ENCODE results near the gene PEAR1. TPM values are rescaled to one million over a fixed set of nuclear protein-coding genes. Genes with fewer than 3 reads are reported as not detected.
A peak's percentile ranks its signal among the peaks of the same experiment; 100 is the strongest.

PEAR1 gene
- total RNA-seq, 3 donors from 2014 or later, result 4.0 to 15.1 (median 6.2) TPM

- H3K27ac ChIP-seq, result no peak overlapping the region
- peak overlapping the region in 2 of 3 donors; percentile 32 to 60 for H3K4me3 ChIP-seq
- peak; percentile 33 to 71 for DNase-seq (ENCODE audit: low spot score in 2 of 2)
- H3K36me3 ChIP-seq, result no peaks in the 10 kb centered on the region
- TF ChIP-seq POLR2A (IDR thresholded peaks at IDR 0.05), result no peak
- TF ChIP-seq, protein P1, sequence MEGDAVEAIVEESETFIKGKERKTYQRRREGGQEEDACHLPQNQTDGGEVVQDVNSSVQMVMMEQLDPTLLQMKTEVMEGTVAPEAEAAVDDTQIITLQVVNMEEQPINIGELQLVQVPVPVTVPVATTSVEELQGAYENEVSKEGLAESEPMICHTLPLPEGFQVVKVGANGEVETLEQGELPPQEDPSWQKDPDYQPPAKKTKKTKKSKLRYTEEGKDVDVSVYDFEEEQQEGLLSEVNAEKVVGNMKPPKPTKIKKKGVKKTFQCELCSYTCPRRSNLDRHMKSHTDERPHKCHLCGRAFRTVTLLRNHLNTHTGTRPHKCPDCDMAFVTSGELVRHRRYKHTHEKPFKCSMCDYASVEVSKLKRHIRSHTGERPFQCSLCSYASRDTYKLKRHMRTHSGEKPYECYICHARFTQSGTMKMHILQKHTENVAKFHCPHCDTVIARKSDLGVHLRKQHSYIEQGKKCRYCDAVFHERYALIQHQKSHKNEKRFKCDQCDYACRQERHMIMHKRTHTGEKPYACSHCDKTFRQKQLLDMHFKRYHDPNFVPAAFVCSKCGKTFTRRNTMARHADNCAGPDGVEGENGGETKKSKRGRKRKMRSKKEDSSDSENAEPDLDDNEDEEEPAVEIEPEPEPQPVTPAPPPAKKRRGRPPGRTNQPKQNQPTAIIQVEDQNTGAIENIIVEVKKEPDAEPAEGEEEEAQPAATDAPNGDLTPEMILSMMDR (IDR thresholded peaks at IDR 0.05), result peak in 2 of 3 donors; percentile 52 to 65
- H3K27me3 ChIP-seq, result peaks cover 4 to 44% of the 10 kb centered on the region in 2 donors
- intact Hi-C loops (cut with DNase I; ENCODE audit: low total_unique reads), result loop anchor here (5.0 kb wide), 1 partner anchor 425 kb away; no protein-coding TSS in a partner anchor
- no peaks in the 10 kb centered on the region for H3K9me3 ChIP-seq
- H3K4me1 ChIP-seq, result peaks cover 5 to 11% of the 10 kb centered on the region in 2 donors
Measured at GRCh38 chr1:156927215-156928042, 33.9 kb downstream of the PEAR1 start.

GRCh38 chr1:156928043-156928602 is 34.6 kb downstream of the PEAR1 start:
- Histone ChIP-seq H3K4me1 (peaks cover 5 to 10% of the 10 kb centered on the region in 2 donors), H3K27ac (no peak overlapping the region), H3K27me3 (peaks cover 4 to 37% of the 10 kb centered on the region in 2 donors), H3K36me3 (no peaks in the 10 kb centered on the region), H3K9me3 (no peaks in the 10 kb centered on the region), H3K4me3 (peak overlapping the region in 2 of 3 donors; percentile 32 to 60)
- TF ChIP-seq POLR2A (IDR thresholded peaks at IDR 0.05), result no peak
- TF ChIP-seq, protein P1 (IDR thresholded peaks at IDR 0.05), result no peak
- TF ChIP-seq POLR2AphosphoS5 (IDR thresholded peaks at IDR 0.05), result no peak
- DNase-seq (ENCODE audit: low spot score in 2 of 2), result no peak
- intact Hi-C loops (cut with DNase I; ENCODE audit: low total_unique reads), result loop anchor here (5.0 kb wide), 1 partner anchor 424 kb away; no protein-coding TSS in a partner anchor

GRCh38 chr1:156929596-156930238 is 36.2 kb downstream of the PEAR1 start:
- peaks cover 0 to 21% of the 10 kb centered on the region in 2 donors for H3K27me3 ChIP-seq

GRCh38 chr1:156930483-156930882 is 37.0 kb downstream of the PEAR1 start:
- no peaks in the 10 kb centered on the region for H3K36me3 ChIP-seq
- H3K9me3 ChIP-seq, result no peaks in the 10 kb centered on the region
- TF ChIP-seq POLR2A (IDR thresholded peaks at IDR 0.05), result no peak
- no peak for TF ChIP-seq POLR2AphosphoS5 (IDR thresholded peaks at IDR 0.05)
- TF ChIP-seq, protein P1 (IDR thresholded peaks at IDR 0.05), result no peak
- no peak overlapping the region for H3K4me3 ChIP-seq
- intact Hi-C loops (cut with DNase I; ENCODE audit: low total_unique reads), result no loop called here
- peaks cover 0 to 17% of the 10 kb centered on the region in 2 donors for H3K27me3 ChIP-seq
- DNase-seq (ENCODE audit: low spot score in 2 of 2), result no peak
- H3K4me1 ChIP-seq, result no peaks in the 10 kb centered on the region
- no peak overlapping the region for H3K27ac ChIP-seq

More at GRCh38 chr1:156929596-156930238, 36.2 kb downstream of the PEAR1 start:
- Histone ChIP-seq H3K4me1 (no peaks in the 10 kb centered on the region), H3K4me3 (no peak overlapping the region), H3K36me3 (no peaks in the 10 kb centered on the region), H3K9me3 (no peaks in the 10 kb centered on the region), H3K27ac (no peak overlapping the region)
- TF ChIP-seq POLR2A (IDR thresholded peaks at IDR 0.05), result no peak
- TF ChIP-seq, protein P1 (IDR thresholded peaks at IDR 0.05), result no peak
- TF ChIP-seq POLR2AphosphoS5 (IDR thresholded peaks at IDR 0.05), result no peak
- no peak for DNase-seq (ENCODE audit: low spot score in 2 of 2)
- intact Hi-C loops (cut with DNase I; ENCODE audit: low total_unique reads), result loop anchor here (5.0 kb wide), 1 partner anchor 423 kb away; no protein-coding TSS in a partner anchor
